Measurements from ENCODE around the gene TIGD6.

TIGD6 gene

DNA sequence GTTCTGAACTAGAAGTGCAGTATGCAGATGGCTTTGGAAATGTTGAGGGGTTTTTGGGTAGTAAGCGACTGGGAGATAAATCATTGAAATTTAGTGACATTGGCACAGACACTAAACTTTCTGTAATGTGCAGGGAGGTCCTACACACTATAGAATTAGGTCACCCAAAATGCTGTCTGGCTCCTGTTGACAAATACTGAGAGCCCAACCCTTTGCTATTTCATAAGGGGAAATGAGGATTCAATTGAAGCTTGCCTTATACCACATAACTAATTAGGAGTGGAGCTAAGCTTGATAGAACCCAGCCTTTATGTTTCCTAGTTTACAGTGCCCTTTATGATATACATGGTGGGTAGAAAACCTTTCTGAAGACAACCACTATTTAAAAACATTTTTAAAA lies 22.7 kb upstream of the TIGD6 start:
- TF ChIP-seq ZNF544 (tag by site-specific recombination; IDR thresholded peaks at IDR 0.05) (no peak), GLI4 (tag by site-specific recombination; IDR thresholded peaks at IDR 0.05) (no peak)
- TF ChIP-seq, protein P1, sequence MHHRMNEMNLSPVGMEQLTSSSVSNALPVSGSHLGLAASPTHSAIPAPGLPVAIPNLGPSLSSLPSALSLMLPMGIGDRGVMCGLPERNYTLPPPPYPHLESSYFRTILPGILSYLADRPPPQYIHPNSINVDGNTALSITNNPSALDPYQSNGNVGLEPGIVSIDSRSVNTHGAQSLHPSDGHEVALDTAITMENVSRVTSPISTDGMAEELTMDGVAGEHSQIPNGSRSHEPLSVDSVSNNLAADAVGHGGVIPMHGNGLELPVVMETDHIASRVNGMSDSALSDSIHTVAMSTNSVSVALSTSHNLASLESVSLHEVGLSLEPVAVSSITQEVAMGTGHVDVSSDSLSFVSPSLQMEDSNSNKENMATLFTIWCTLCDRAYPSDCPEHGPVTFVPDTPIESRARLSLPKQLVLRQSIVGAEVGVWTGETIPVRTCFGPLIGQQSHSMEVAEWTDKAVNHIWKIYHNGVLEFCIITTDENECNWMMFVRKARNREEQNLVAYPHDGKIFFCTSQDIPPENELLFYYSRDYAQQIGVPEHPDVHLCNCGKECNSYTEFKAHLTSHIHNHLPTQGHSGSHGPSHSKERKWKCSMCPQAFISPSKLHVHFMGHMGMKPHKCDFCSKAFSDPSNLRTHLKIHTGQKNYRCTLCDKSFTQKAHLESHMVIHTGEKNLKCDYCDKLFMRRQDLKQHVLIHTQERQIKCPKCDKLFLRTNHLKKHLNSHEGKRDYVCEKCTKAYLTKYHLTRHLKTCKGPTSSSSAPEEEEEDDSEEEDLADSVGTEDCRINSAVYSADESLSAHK (tag by site-specific recombination; IDR thresholded peaks at IDR 0.05), result no peak
- no peak overlapping the region for H3K4me3 ChIP-seq (ENCODE audit: low read depth, low read length)
- no peak overlapping the region for H3K27ac ChIP-seq (ENCODE audit: extremely low read depth, low read depth, low read length)
- POLR2A ChIA-PET, result interaction anchor here (0.7 kb wide), 1 partner anchor 15 kb away, joined by 5 read pairs; no protein-coding TSS in a partner anchor
- peaks cover 71 to 97% of the 10 kb centered on the region in 2 experiments for H3K36me3 ChIP-seq (ENCODE audit: control insufficient read depth in 2 of 2, insufficient read depth in 1 of 2, low read length in 2 of 2)
- no peaks in the 10 kb centered on the region for H3K9me3 ChIP-seq (ENCODE audit: control insufficient read depth, insufficient read depth, low read depth, low read length)
- no peaks in the 10 kb centered on the region for H3K4me1 ChIP-seq (ENCODE audit: control insufficient read depth, insufficient read depth, low read length)
- CTCF ChIA-PET, result interaction anchor here (1.1 to 2.1 kb wide), 2 partner anchors 16 to 30 kb away, joined by 5 to 11 read pairs; no protein-coding TSS in a partner anchor

DNA sequence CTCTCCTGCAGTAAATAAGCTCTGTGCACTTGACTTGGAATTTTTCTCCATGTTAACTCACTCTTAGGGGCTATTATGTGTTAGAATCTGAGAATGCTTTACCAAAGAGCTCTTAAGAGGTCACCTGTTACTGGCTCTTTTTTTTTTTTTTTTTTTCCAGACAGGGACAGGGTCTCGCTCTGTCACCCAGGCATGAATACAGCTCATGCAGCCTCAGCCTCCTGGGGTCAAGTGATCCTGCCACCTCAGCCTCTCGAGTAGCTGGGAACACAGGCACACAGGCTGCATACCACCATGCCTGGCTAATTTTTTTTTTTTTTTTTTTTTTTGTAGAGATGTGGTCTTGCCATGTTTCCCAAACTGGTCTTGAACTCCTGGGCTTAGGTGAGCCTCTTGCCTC lies 22.2 kb upstream of the TIGD6 start:
- H3K27ac ChIP-seq (ENCODE audit: extremely low read depth, low read depth, low read length), result no peak overlapping the region
- H3K36me3 ChIP-seq (ENCODE audit: control insufficient read depth in 2 of 2, insufficient read depth in 1 of 2, low read length in 2 of 2), result peaks cover 71 to 97% of the 10 kb centered on the region in 2 experiments

DNA sequence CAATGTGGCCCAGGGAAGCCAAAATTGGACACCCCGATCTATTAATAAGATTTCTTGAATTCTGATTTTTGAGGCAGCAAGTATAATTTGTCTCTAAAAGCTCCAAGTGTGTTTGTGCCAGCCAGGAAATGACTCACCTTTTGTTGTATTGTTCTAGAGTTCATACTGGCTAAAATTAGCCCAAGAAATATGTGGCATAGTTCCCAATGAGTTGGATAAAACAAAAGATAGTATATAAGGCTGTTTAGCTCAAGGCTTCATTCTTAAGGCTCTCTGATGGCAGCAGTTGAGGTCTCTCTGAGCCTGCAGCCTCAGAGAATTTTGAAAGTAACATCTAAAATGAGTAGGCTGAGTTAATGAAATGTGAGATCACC lies 21.7 kb upstream of the TIGD6 start:
- no peak overlapping the region for H3K27ac ChIP-seq (ENCODE audit: extremely low read depth, low read depth, low read length)
- H3K9me3 ChIP-seq (ENCODE audit: control insufficient read depth, insufficient read depth, low read depth, low read length), result no peaks in the 10 kb centered on the region
- ChIA-PET POLR2A (interaction anchor here (0.6 to 1.0 kb wide), 3 partner anchors 12 to 150 kb away, joined by 3 to 10 read pairs (median 4); no protein-coding TSS in a partner anchor), CTCF (interaction anchor here (0.7 to 2.4 kb wide), 5 partner anchors 15 to 188 kb away, joined by 3 to 11 read pairs (median 7); partner anchors contain the start of genes HMGXB3 and TIGD6)
- H3K36me3 ChIP-seq (ENCODE audit: control insufficient read depth in 2 of 2, insufficient read depth in 1 of 2, low read length in 2 of 2), result peaks cover 66 to 97% of the 10 kb centered on the region in 2 experiments
- H3K4me1 ChIP-seq (ENCODE audit: control insufficient read depth, insufficient read depth, low read length), result no peaks in the 10 kb centered on the region
- TF ChIP-seq ZNF211 (tag by site-specific recombination; IDR thresholded peaks at IDR 0.05; ENCODE audit: low read depth) (no peak), ZNF530 (tag by site-specific recombination; IDR thresholded peaks at IDR 0.05; ENCODE audit: low read depth) (no peak), ZFP41 (tag by site-specific recombination; IDR thresholded peaks at IDR 0.05; ENCODE audit: borderline replicate concordance) (no peak), ZNF426 (tag by site-specific recombination; IDR thresholded peaks at IDR 0.05) (no peak), RBAK (tag by site-specific recombination; IDR thresholded peaks at IDR 0.05) (no peak), ZNF843 (tag by site-specific recombination; IDR thresholded peaks at IDR 0.05) (no peak), ZNF146 (tag by site-specific recombination; IDR thresholded peaks at IDR 0.05) (no peak), GLIS2 (tag by site-specific recombination; IDR thresholded peaks at IDR 0.05) (no peak)
- no peak overlapping the region for H3K4me3 ChIP-seq (ENCODE audit: low read depth, low read length)

More for the DNA sequence above, 22.2 kb upstream of the TIGD6 start:
- no peaks in the 10 kb centered on the region for H3K4me1 ChIP-seq (ENCODE audit: control insufficient read depth, insufficient read depth, low read length)
- H3K4me3 ChIP-seq (ENCODE audit: low read depth, low read length), result no peak overlapping the region
- ChIA-PET POLR2A (interaction anchor here (0.6 to 1.0 kb wide), 4 partner anchors 12 to 149 kb away, joined by 3 to 10 read pairs (median 4); no protein-coding TSS in a partner anchor), CTCF (interaction anchor here (1.1 to 2.4 kb wide), 3 partner anchors 16 to 188 kb away, joined by 5 to 11 read pairs (median 7); no protein-coding TSS in a partner anchor)
- H3K9me3 ChIP-seq (ENCODE audit: control insufficient read depth, insufficient read depth, low read depth, low read length), result no peaks in the 10 kb centered on the region
- peak; percentile 50 for TF ChIP-seq SCRT2 (tag by site-specific recombination; IDR thresholded peaks at IDR 0.05)
- no peak for TF ChIP-seq HOXA7 (CRISPR knock-in tag; IDR thresholded peaks at IDR 0.05; ENCODE audit: borderline replicate concordance)
- TF ChIP-seq, protein P2, sequence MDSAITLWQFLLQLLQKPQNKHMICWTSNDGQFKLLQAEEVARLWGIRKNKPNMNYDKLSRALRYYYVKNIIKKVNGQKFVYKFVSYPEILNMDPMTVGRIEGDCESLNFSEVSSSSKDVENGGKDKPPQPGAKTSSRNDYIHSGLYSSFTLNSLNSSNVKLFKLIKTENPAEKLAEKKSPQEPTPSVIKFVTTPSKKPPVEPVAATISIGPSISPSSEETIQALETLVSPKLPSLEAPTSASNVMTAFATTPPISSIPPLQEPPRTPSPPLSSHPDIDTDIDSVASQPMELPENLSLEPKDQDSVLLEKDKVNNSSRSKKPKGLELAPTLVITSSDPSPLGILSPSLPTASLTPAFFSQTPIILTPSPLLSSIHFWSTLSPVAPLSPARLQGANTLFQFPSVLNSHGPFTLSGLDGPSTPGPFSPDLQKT (IDR thresholded peaks at IDR 0.05; ENCODE audit: borderline replicate concordance, low read depth, low read length), result no peak
- TF ChIP-seq, protein P3, sequence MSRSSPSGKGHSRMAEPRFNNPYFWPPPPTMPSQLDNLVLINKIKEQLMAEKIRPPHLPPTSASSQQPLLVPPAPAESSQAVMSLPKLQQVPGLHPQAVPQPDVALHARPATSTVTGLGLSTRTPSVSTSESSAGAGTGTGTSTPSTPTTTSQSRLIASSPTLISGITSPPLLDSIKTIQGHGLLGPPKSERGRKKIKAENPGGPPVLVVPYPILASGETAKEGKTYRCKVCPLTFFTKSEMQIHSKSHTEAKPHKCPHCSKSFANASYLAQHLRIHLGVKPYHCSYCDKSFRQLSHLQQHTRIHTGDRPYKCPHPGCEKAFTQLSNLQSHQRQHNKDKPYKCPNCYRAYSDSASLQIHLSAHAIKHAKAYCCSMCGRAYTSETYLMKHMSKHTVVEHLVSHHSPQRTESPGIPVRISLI (tag by site-specific recombination; IDR thresholded peaks at IDR 0.05), result peak; percentile 66; the same call in 1 of the 2 replicates
- no peak for TF ChIP-seq ZNF214 (tag by site-specific recombination; IDR thresholded peaks at IDR 0.05; ENCODE audit: borderline replicate concordance)
